GM18511 (cell line): ENCODE data around the gene SLC44A2.

Source experiments
- ATAC-seq: cut with Tn5 transposase; IDR thresholded peaks from one replicate; pipeline ENCODE4 v1.9.1; 2021; ENCODE audit warnings: mild to moderate bottlenecking, moderate library complexity; ENCODE audit not compliant: unreplicated experiment

Gene SLC44A2

DNA sequence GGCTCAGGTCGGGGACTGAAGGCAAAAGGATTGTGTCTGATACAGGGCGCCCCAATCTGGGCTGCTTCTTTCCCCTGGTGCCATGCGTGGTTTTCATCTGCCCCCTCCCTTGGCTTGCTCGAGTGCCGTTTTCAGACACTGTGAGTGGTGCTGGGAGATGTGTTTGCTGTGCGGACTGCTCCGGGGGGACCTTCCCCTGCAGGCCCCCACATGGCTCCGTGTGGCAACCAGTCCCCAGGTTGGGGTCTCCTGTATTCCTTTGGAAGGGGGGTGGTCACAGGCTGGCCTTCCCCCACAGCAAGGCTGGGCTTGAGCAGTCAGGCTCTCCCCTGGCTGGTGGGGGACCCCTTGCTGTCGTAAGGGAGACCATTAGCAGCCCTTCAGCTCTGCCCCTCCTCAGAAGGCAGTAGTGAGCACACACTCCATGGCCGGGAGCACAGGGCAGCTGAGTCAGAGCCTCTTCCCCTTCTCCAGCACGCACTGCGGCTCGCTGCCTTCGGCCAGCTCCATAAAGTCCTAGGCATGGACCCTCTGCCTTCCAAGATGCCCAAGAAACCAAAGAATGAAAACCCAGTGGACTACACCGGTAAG lies 55.3 kb downstream of the SLC44A2 start:
- ATAC-seq: no peak

DNA sequence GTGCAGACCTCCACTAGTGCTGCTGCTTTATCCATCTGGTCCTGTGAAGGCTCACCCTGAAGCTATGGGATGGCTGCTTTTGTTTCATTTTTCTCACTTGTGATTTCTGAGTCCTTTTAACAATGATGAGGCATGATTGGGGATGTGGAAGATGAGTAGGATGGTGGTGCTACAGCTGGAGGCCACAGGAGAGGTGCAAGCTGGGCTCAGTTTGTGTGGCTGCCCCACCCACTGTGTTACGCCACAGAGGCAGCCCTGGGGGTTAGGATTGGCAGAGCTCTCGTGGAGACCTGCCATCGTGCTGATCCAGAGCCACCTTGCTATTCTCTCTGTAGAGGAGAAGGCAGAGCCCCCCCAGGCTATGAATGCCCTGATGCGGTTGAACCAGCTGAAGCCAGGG lies 56.3 kb downstream of the SLC44A2 start:
- ATAC-seq: no peak

DNA sequence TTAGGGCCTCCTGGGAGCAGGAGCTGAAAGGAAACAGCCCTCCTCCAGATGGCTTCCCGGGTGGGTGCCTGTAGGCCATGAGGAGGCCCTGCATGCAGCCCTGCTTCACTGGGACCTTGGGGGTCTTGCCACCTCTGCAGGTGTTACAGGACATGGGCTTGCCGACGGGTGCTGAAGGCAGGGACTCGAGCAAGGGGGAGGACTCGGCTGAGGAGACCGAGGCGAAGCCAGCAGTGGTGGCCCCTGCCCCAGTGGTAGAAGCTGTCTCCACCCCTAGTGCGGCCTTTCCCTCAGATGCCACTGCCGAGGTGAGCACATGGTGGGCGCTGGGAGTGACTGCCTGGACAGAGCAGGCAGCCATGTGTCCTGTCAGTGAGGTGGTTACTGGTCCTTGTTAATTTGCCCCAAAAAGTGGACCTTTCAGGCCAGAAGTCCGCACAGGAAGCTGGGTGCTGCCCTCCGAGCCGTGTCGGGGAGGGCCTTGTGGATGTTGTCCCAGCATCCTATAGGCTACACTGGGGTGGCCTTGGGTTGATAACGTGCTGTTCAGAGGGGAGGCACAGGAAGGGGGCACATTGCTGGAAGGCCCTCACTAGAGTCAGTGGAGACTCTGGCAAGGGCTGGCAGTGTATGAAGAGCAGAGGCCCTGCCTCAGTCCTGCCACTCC lies 57.2 kb downstream of the SLC44A2 start:
- no peak for ATAC-seq

DNA sequence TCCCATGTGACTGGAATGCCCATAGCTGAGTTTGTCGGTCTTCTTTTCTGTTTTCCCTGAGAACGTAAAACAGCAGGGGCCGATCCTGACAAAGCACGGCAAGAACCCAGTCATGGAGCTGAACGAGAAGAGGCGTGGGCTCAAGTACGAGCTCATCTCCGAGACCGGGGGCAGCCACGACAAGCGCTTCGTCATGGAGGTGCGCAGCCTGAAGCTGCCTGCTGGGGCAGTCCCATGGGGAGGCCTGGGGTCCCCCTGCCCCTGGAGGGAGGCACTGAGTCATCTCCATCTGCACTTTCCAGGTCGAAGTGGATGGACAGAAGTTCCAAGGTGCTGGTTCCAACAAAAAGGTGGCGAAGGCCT lies 57.7 kb downstream of the SLC44A2 start:
- no peak for ATAC-seq

DNA sequence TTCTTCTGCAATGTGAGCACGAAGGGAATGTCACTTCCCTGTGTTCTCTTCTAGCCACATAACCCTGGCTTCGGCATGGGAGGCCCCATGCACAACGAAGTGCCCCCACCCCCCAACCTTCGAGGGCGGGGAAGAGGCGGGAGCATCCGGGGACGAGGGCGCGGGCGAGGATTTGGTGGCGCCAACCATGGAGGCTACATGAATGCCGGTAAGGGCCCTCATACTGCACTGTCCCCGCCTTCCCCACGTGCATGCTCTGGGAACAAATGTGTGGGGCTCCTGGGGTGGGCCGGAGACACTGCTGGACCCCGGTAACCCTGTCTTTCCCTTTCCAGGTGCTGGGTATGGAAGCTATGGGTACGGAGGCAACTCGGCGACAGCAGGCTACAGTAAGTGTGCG lies 58.2 kb downstream of the SLC44A2 start:
- no peak for ATAC-seq

DNA sequence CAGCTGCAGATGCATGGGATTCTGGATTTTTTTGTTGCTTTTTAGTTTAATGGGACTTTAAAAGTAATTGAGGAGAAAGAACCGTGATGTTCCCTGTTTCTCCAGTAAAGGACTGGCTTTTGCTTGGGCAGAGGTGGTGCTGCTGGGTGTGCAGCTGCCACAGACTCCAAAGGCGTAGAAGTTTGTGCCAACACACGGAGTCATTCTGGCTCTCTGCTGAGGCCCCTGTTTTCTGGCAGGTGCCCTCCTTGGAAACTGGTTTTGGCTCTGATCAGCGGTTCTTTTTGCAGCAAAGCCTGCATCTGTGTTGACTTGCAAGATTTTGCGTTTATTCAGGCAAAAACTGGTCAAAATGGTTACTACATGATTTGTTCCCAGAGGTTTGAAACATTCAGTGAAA lies 59.9 kb downstream of the SLC44A2 start:
- no peak for ATAC-seq

DNA sequence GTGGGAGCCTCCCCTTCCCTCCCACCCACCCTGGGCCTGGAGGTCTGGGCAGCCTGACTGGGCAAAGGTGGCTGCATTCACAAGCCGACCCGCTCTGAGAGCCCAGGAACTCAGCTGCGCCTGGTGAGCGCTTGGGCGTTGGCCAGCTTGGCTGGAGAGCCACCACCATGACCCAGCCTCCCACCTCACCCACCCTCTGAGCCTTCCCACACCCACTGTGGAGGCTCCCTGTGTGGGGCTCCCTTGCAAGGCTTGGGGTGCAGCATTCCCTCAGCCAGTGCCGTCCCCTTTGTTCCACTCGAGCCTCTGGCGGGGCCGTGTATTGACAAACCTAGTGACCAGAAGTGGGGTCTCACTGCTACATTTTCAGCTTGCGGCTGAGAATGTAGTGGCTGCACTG lies 60.8 kb downstream of the SLC44A2 start:
- ATAC-seq: no peak

DNA sequence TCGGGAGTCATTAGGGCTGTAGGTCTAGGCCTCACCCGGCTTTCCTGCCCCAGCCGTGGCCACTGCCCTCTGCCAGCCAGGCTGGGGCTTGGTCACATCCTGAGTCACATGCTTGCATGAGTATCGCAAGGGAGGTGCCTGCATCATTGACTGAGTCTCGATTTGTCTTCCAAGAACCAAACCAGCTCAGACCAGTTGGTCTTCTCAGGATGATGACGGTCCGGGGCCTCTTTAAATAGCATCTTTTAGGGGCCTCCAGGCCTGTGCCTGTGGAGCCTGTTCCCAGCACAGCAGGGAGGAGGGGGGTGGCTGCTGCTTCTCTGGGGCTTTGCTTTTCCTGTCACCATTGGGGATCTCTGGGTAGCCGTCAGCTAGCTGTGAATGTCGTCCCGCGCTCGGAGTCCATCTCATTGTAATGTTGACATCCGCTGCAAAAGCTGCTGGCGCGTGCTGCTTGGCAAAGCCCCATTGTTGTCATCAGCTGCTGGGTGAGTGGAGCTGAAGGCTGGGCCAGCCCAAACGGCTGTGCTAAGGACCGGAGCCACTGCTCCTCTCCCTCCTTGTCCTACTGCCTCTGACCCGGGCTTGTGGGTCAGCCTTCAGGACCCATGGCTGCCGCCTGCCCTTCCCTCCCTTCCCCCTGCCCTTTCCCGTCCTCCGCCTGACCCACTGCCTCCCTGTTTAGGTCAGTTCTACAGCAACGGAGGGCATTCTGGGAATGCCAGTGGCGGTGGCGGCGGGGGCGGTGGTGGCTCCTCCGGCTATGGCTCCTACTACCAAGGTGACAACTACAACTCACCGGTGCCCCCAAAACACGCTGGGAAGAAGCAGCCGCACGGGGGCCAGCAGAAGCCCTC lies 61.5 kb downstream of the SLC44A2 start:
- ATAC-seq: no peak

DNA sequence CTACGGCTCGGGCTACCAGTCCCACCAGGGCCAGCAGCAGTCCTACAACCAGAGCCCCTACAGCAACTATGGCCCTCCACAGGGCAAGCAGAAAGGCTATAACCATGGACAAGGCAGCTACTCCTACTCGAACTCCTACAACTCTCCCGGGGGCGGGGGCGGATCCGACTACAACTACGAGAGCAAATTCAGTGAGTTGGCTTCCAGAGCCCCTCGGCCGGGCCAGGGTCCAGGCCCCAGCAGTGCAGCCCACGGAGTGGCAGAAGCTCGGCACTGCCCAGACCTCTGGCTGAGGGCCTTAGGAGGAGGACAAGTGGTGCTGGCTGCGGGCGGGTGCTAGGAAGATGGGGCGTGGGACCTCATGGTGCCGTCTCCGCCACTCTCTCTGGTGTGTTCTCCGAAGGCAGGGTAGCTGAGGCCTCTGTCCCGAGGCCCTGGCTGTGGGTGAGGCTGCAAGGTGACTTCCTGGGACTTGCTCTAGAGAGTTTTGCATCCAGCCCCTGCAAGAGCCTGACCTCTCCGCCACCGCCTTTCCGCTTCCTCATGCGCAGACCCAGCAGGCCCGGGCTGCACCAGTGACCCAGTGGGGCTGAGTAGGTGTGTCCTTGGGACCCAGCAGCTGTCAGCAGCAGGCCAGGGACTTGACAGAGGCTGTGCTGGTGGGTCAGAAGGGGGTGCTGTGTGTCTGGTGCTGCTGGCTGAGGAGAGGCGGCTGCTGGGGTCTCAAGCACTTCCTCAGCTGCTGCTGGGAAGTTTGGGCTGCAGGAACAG lies 62.4 kb downstream of the SLC44A2 start:
- ATAC-seq: no peak

DNA sequence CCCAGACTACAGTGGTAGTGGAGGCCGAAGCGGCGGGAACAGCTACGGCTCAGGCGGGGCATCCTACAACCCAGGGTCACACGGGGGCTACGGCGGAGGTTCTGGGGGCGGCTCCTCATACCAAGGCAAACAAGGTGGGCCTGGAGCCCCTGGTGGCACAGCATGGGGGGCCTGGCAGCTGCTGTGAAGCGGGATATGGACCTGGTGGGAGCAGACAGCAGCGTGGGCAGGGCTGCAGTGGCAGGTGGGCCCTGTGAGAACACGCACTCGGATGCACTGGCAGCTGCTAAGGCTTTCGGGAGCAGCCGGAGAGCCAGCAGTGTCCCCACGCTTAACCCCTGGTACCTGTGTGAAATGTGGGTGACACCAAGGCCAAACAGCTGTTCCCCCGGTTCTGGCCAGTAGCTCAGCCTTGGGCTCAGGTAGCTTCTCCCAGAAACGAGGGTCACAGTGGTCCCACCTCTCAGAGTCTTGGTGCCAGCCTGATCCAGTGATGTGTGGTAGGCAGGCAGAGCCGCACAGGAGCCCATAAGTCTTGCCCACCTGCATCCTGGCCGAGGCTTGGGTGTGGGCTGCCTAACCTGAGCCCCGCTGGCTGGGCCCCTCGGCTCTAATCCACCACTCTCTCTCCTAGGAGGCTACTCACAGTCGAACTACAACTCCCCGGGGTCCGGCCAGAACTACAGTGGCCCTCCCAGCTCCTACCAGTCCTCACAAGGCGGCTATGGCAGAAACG lies 63.4 kb downstream of the SLC44A2 start:
- ATAC-seq: no peak

DNA sequence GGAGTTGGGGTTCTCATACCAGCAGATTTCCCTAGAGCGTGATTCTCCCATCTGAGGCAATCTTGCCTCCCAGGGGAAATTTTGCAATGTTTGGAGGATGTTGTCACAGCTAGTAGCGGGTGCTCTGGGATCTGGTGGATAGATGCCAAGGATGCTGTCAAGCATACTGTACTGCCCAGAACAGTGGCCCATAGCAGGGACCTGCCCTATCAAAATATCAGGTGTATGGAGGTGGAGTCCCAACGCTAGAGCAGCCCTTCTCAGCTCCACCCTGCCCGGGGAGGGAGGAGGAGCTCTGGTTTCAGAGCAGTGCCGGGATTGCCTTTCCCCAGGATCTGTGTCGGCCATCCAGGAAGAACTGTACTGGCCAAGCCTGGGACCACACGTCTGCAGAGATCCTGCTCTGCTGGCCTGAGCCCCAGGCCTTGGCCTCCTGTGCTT lies 65.0 kb downstream of the SLC44A2 start:
- no peak for ATAC-seq

DNA sequence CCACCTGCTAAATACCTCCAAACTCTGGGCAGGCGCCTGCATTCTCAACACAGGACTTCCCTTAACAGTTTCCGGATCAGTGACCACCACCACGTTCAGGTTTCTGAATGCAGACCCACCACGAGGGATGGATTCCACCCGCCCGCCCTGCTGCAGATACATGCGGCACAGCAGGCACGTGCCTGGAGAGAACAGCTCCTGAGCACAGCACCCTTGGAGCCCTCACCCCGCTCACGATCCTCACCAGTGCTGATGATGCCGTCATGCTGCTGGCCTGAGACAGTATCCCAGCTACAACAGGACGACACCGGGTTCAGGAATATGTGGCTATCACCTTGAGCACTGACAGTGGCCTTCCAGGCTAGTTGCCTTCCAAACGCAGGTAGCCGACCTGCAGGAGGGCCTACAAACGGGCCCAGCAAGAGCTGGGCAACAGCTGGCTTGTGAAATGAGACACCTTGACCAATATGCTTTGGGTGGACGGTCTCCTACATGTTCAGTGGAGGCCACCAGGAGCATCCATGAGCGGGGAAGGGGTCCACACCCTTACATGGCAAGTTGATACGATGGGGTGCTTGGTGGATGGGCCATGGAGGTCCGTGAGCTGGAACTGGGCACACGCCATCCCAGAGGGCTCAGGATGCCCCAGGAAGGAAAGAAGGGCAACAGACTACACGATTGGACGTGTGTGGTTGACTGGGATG lies 66.0 kb downstream of the SLC44A2 start:
- ATAC-seq: no peak

DNA sequence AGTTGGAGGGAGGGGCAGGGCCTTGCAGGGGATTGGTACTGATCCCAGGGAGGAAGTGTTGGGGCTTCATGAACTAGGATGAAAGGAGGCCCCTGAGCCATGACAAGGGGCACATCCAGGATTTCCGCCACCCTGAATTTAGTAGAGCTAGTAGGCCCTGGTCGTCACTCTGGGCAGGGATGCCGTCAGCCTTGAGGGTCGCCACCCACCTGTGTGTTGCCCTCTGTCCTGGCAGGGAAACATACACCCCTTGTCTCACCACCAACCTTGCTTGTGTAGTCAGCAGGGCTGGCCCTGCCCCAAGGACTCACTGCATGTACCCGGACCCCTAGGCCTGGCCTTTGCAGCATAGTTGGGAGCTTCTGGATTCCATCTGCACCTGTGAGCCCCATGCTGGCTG lies 66.5 kb downstream of the SLC44A2 start:
- ATAC-seq: no peak

DNA sequence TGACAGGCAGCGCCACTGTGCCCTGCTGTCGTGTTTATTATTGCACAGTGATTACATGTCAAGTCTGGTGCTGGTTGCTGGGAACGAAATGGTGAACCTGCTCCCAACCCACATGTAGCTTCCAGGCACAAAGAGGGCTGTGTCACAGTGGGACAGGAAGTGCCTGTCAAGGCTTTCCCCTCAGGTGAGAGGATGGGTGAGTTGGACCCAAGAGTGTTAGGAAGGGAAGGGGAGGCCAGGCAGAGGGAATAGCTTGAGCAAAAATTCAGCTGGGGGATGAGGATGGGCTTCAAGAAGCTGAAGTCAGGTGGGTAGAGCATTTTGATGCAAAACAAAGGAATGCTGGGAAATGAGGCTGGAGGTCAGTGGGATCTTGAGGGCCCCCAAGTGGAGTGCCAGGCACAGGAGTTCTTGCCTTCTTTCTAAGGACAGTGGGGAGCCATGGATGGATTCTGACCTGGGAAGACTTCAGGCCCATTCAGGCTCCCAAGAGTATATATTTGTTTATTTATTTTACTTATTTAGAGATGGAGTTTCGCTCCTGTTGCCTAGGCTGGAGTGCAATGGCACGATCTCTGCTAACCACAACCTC lies 67.4 kb downstream of the SLC44A2 start:
- ATAC-seq: no peak
